ENCODE results near the gene CAMK2A.
A peak's percentile ranks its signal among the peaks of the same experiment; 100 is the strongest.

The CAMK2A gene

DNA sequence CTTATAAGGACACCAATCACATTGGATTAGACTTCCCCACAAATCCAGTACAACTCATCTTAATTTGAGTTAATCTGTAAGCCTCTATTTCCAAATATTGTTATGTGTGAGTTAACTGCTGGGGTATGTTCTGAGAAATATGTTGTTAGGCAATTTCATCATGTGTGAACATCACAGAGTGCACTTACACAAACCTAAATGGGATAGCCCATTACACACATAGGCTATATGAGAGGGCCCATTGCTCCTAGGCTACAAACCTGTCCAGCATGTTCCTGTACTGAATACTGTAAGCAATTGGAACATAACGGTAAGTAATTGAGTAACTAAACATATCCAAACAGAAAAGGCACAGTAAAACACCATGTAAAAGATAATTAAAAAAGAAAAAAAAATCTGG lies 32.2 kb upstream of the CAMK2A start:
- ATAC-seq (replicated peaks) (no peak), DNase-seq (no peak)
- Mint-ChIP-seq H3K4me3 (no peak overlapping the region), H3K27ac (no peak overlapping the region), H3K9me3 (no peaks in the 10 kb centered on the region), H3K36me3 (no peaks in the 10 kb centered on the region), H3K27me3 (peaks cover 17 to 19% of the 10 kb centered on the region in 2 donors), H3K4me1 (no peaks in the 10 kb centered on the region)

DNA sequence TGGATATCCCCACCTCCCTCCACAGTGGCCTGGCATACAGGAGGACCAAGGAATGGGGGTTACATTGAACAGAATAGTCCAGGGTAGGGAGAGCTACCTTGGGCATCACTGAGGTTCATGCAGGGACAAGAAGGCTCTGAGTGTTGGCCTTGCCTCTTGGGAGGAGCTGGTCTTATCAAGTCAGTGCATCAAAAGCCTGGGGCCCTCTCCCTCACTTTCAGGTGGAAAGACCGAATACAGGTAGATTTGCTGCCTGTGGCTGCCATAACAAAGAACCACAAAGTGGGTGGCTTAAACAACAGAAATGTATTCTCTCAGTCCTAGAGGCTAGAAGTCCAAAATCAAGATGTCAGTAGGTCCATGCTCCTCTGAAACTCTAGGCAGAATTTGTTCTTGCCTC lies 31.6 kb upstream of the CAMK2A start:
- peaks cover 13 to 19% of the 10 kb centered on the region in 2 donors for H3K27me3 Mint-ChIP-seq
- no peaks in the 10 kb centered on the region for H3K36me3 Mint-ChIP-seq
- ATAC-seq (replicated peaks) (no peak), DNase-seq (no peak)
- H3K9me3 Mint-ChIP-seq, result no peaks in the 10 kb centered on the region
- H3K4me3 Mint-ChIP-seq, result no peak overlapping the region
- H3K4me1 Mint-ChIP-seq, result no peaks in the 10 kb centered on the region
- H3K27ac Mint-ChIP-seq, result no peak overlapping the region

GRCh38 chr5:150320044-150320613 lies 30.6 kb upstream of the CAMK2A start:
- ATAC-seq (replicated peaks), result no peak
- Mint-ChIP-seq H3K4me3 (no peak overlapping the region), H3K36me3 (no peaks in the 10 kb centered on the region), H3K9me3 (peaks cover 0 to 2% of the 10 kb centered on the region in 2 donors), H3K4me1 (no peaks in the 10 kb centered on the region), H3K27me3 (peaks cover 7 to 11% of the 10 kb centered on the region in 2 donors), H3K27ac (no peak overlapping the region)
- no peak for DNase-seq

- Mint-ChIP-seq H3K4me1 (no peaks in the 10 kb centered on the region), H3K36me3 (no peaks in the 10 kb centered on the region), H3K27ac (no peak overlapping the region)
Measured at GRCh38 chr5:150319484-150319790, 29.9 kb upstream of the CAMK2A start.

GRCh38 chr5:150318613-150319483 lies 29.3 kb upstream of the CAMK2A start:
- ATAC-seq (replicated peaks) (no peak), DNase-seq (no peak)
- Mint-ChIP-seq H3K36me3 (no peaks in the 10 kb centered on the region), H3K27me3 (peaks cover 7 to 9% of the 10 kb centered on the region in 2 donors), H3K4me1 (no peaks in the 10 kb centered on the region), H3K9me3 (peaks cover 0 to 2% of the 10 kb centered on the region in 2 donors), H3K27ac (no peak overlapping the region), H3K4me3 (no peak overlapping the region)

More at GRCh38 chr5:150319484-150319790, 29.9 kb upstream of the CAMK2A start:
- ATAC-seq (replicated peaks) (no peak), DNase-seq (no peak)
- Mint-ChIP-seq H3K27me3 (peaks cover 7 to 9% of the 10 kb centered on the region in 2 donors), H3K4me3 (no peak overlapping the region), H3K9me3 (peaks cover 0 to 2% of the 10 kb centered on the region in 2 donors)

- H3K27me3 Mint-ChIP-seq, result peaks cover 7 to 9% of the 10 kb centered on the region in 2 donors
Measured at GRCh38 chr5:150317048-150318003, 27.8 kb upstream of the CAMK2A start.

GRCh38 chr5:150316320-150316719 lies 26.7 kb upstream of the CAMK2A start:
- H3K4me3 Mint-ChIP-seq, result no peak overlapping the region
- H3K27ac Mint-ChIP-seq, result no peak overlapping the region
- H3K9me3 Mint-ChIP-seq, result peaks cover 0 to 2% of the 10 kb centered on the region in 2 donors
- H3K36me3 Mint-ChIP-seq, result no peaks in the 10 kb centered on the region
- ATAC-seq (replicated peaks) (no peak), DNase-seq (no peak)
- H3K4me1 Mint-ChIP-seq, result no peaks in the 10 kb centered on the region
- peaks cover 9 to 10% of the 10 kb centered on the region in 2 donors for H3K27me3 Mint-ChIP-seq

More at GRCh38 chr5:150317048-150318003, 27.8 kb upstream of the CAMK2A start:
- Mint-ChIP-seq H3K9me3 (peaks cover 0 to 2% of the 10 kb centered on the region in 2 donors), H3K4me1 (no peaks in the 10 kb centered on the region), H3K4me3 (no peak overlapping the region), H3K36me3 (no peaks in the 10 kb centered on the region), H3K27ac (no peak overlapping the region)
- no peak for DNase-seq
- peak in 1 of 2 donors; percentile 31 for ATAC-seq (replicated peaks)

GRCh38 chr5:150315245-150315644 lies 25.7 kb upstream of the CAMK2A start:
- Mint-ChIP-seq H3K4me3 (no peak overlapping the region), H3K27me3 (peaks cover 14% of the 10 kb centered on the region in 2 donors), H3K9me3 (peaks cover 0 to 2% of the 10 kb centered on the region in 2 donors), H3K36me3 (no peaks in the 10 kb centered on the region), H3K4me1 (no peaks in the 10 kb centered on the region), H3K27ac (no peak overlapping the region)
- DNase-seq, result no peak
- no peak for ATAC-seq (replicated peaks)

DNA sequence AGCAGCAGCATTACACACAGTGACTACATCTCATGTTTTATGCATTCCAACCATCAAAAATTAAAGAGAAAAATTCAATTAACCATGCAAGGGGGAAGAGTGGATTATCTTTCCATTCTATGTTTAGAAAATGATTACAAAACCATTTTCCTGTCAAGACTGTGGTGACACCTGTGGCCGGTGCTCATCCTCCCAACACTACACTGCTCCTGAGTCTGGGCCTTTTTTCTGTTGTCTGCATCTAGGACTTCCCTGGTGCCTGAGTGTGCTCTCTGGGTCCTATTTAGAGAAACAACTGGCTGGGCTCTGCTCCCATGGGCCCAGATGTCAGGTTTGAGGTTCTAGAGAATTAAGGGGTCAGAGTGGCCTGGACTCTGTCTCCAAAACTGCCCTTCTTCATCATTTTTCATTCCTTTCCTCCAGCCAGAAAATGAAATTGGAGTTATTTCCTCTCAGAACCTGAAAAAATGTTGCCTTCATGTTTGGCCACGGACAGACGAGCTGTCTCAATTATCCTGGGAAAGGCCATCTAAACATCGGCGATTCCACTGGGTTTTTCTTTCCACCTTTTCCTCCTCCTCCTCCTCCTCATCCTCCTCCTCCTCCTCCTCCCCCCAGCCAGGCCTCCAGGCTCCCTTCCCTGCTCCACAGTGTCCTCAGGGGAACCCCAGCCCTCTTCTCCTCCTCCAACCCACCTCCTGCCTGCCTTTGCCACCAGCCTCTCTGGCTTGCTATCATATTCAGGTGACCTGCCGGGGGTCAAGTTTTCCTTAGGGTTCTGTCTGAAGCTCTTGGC lies 24.5 kb upstream of the CAMK2A start:
- DNase-seq, result no peak
- Mint-ChIP-seq H3K4me3 (no peak overlapping the region), H3K36me3 (no peaks in the 10 kb centered on the region), H3K27ac (no peak overlapping the region), H3K4me1 (no peaks in the 10 kb centered on the region), H3K27me3 (peaks cover 14 to 18% of the 10 kb centered on the region in 2 donors), H3K9me3 (peaks cover 0 to 2% of the 10 kb centered on the region in 2 donors)
- no peak for ATAC-seq (replicated peaks)

DNA sequence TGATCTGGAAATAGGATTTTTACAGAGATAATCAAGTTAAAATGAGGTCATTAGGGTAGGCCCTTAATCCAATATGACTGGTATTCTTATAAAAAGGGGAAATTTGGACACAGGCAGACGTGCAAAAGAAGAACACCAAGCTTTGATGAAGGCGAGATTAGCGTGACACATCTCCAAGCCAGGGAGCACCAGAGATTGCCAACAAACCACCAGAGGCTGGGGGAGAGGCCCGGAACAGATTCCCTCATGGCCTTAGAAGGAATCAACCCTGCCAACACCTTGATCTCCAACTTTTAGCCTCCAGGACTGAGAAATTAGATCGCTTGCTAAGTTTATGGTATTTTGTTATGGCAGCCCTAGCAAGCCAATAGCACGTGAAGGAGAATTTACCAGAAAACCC lies 23.9 kb upstream of the CAMK2A start:
- ATAC-seq (replicated peaks) (no peak), DNase-seq (no peak)
- no peak overlapping the region for H3K4me3 Mint-ChIP-seq
- H3K9me3 Mint-ChIP-seq, result peaks cover 0 to 2% of the 10 kb centered on the region in 2 donors
- H3K27ac Mint-ChIP-seq, result no peak overlapping the region
- H3K36me3 Mint-ChIP-seq, result no peaks in the 10 kb centered on the region
- H3K27me3 Mint-ChIP-seq, result peaks cover 12 to 17% of the 10 kb centered on the region in 2 donors
- H3K4me1 Mint-ChIP-seq, result no peaks in the 10 kb centered on the region

- no peak for DNase-seq
- Mint-ChIP-seq H3K27ac (no peak overlapping the region), H3K36me3 (no peaks in the 10 kb centered on the region), H3K9me3 (peaks cover 0 to 2% of the 10 kb centered on the region in 2 donors), H3K4me1 (no peaks in the 10 kb centered on the region), H3K27me3 (peaks cover 6 to 16% of the 10 kb centered on the region in 2 donors), H3K4me3 (no peak overlapping the region)
- ATAC-seq (replicated peaks), result no peak
Measured at GRCh38 chr5:150312518-150312917, 22.9 kb upstream of the CAMK2A start.

DNA sequence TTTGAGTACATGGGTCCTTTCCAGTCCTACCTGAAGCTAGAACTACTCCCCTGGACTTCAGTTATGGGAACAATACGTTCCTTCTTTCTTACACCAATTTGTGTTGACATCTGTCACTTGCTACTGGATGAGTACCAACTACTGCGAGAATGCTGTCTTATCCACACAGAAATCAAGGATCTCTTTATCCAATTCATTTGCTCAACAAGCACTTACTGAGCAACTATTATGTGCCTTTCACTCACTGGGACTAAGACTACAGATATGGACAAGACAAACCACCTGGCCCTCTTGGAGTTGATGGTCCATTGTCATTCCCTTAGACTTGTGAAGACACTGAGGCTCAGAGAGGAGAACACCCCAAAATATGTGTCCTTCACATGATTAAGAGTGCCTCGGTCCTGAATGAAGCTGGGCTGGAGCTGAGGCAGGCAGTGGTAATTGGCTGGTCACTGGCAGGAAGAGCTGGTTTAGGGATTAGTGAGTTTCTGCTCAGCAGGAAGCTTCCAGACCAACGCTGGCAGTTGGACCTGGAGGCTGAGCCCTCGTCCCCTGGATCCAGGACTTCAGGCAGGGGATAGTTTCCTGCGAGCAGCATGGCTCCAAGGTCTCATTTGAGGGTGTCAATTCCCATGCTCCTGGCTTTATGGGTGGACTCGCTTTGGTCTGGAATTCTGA lies 21.6 kb upstream of the CAMK2A start:
- no peak for ATAC-seq (replicated peaks)
- H3K9me3 Mint-ChIP-seq, result peaks cover 0 to 2% of the 10 kb centered on the region in 2 donors
- no peak for DNase-seq
- no peaks in the 10 kb centered on the region for H3K4me1 Mint-ChIP-seq
- H3K27me3 Mint-ChIP-seq, result peaks cover 6 to 16% of the 10 kb centered on the region in 2 donors
- no peak overlapping the region for H3K27ac Mint-ChIP-seq
- H3K4me3 Mint-ChIP-seq, result no peak overlapping the region
- no peaks in the 10 kb centered on the region for H3K36me3 Mint-ChIP-seq

DNA sequence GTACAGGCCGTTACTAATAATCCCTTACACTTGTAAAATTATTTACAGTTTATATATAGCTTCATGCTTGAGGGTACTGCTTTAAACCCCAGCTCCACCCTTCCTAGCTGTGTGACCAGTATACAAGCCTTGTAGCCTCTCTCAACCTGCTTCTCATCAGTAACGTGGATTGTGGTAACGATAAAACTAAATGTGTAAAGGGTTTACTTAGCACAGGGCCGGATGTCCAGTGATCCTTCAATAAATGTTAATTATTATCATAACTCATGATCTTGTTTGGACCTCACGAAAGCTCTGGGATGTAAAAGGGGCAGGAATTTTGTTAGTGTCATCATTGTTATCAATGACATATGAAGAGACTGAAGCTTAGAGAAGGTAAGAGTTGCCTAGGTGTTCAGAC lies 20.7 kb upstream of the CAMK2A start:
- no peak overlapping the region for H3K4me3 Mint-ChIP-seq
- no peaks in the 10 kb centered on the region for H3K36me3 Mint-ChIP-seq
- ATAC-seq (replicated peaks) (no peak), DNase-seq (no peak)
- peaks cover 13 to 21% of the 10 kb centered on the region in 2 donors for H3K27me3 Mint-ChIP-seq
- H3K4me1 Mint-ChIP-seq, result no peaks in the 10 kb centered on the region
- no peaks in the 10 kb centered on the region for H3K9me3 Mint-ChIP-seq
- H3K27ac Mint-ChIP-seq, result no peak overlapping the region
